Panc1 (cell line): ENCODE results near the gene CDCP1. TPM values are rescaled to one million over a fixed set of nuclear protein-coding genes. Genes with fewer than 3 reads are reported as not detected.

Experiments used
- ATAC-seq: fragments of 200-7000 bp; cut with Tn5 transposase; 2 replicates; pipeline ENCODE4 v1.9.1; 2020; ENCODE audit warnings: mild to moderate bottlenecking, moderate library complexity
- BruUV-seq: library from RNA; stranded (reverse); fragments of 400-500 nt; replicated peaks from 2 replicates; lab custom pipeline; 2021; lab: Mats Ljungman, UMichigan
- CTCF ChIA-PET: fragments of 300-600 bp; sonication (Branson Sonifier 250); formaldehyde crosslinking; loops from one replicate; lab custom pipeline; 2022; ENCODE audit warnings: antibody characterized with exemption; lab: Charles Lee
- POLR2A ChIA-PET: fragments of 300-600 bp; sonication (Branson Sonifier 250); formaldehyde crosslinking; loops from one replicate; lab custom pipeline; 2022; ENCODE audit warnings: antibody characterized with exemption; lab: Charles Lee
- DNase-seq: peaks from one replicate; pipeline ENCODE4 v3.0.0-alpha.2; 2010; ENCODE audit warnings: low read depth, low spot score
- H3K27ac ChIP-seq: 2 replicates; pipeline ENCODE4 v1.5.1; 2011; ENCODE audit warnings: mild to moderate bottlenecking, low read length, inconsistent platforms
- H3K27me3 ChIP-seq: fragments of 200-500 bp; sonication (Bioruptor generic); 2 replicates; pipeline ENCODE4 v1.6.0; 2014; ENCODE audit warnings: low read length, inconsistent platforms; ENCODE audit not compliant: control insufficient read depth, insufficient read depth
- H3K36me3 ChIP-seq: fragments of 200-500 bp; sonication (Bioruptor generic); 2 replicates; pipeline ENCODE4 v1.5.1; 2014; ENCODE audit warnings: inconsistent platforms, mild to moderate bottlenecking, low read length, moderate library complexity; ENCODE audit not compliant: control insufficient read depth, insufficient read depth
- H3K4me1 ChIP-seq: 2 replicates; pipeline ENCODE4 v1.5.1; 2011; ENCODE audit warnings: inconsistent platforms, mild to moderate bottlenecking, low read length, moderate library complexity; ENCODE audit not compliant: control insufficient read depth, insufficient read depth
- H3K4me3 ChIP-seq, 2 experiments: 2 replicates each; pipeline ENCODE4 v1.5.1; 2011 to 2012; ENCODE audit warnings: low read depth in 2 of 2, low read length in 2 of 2, mild to moderate bottlenecking in 2 of 2, inconsistent platforms in 1 of 2, moderate library complexity in 1 of 2
- H3K9me3 ChIP-seq: fragments of 200-500 bp; sonication (Bioruptor generic); 2 replicates; pipeline ENCODE4 v1.5.1; 2014; ENCODE audit warnings: low read depth, mild to moderate bottlenecking, inconsistent platforms, low read length, moderate library complexity; ENCODE audit not compliant: control insufficient read depth, insufficient read depth
- CTCF ChIP-seq: fragments of 450-650 bp; IDR thresholded peaks from 2 replicates; pipeline ENCODE4 v1.5.1; 2017; ENCODE audit warnings: mild to moderate bottlenecking
- POLR2AphosphoS5 ChIP-seq: IDR thresholded peaks from 2 replicates; pipeline ENCODE4 v1.6.1; 2012; ENCODE audit warnings: mild to moderate bottlenecking, low read depth, low read length, moderate library complexity
- SIN3A ChIP-seq: IDR thresholded peaks from 2 replicates; pipeline ENCODE4 v1.6.1; 2012; ENCODE audit warnings: low read depth, mild to moderate bottlenecking, low read length, moderate library complexity, borderline replicate concordance; ENCODE audit not compliant: insufficient read depth
- TCF7L2 ChIP-seq: IDR thresholded peaks from 2 replicates; pipeline ENCODE4 v1.6.1; 2011; ENCODE audit warnings: mild to moderate bottlenecking, low read depth, low read length, inconsistent platforms
- in situ Hi-C: cut with HindIII; loops from 2 replicates; pipeline ENCODE4 v1.10.0; 2016; ENCODE audit warnings: low sequenced_read_pairs, low pct_unique_long_range_greater_than_20kb
- intact Hi-C: fragments of 100-400 bp; cut with micrococcal nuclease; formaldehyde crosslinking; loops from one replicate; pipeline ENCODE4 v1.10.0; 2022; ENCODE audit not compliant: unreplicated experiment
- total RNA-seq: library from RNA; stranded (reverse); gene quantifications from one replicate; pipeline ENCODE4 v1.2.1, GENCODE V29; 2021; ENCODE audit not compliant: unreplicated experiment
- TF ChIP-seq, protein P1 (sequence below), 2 experiments: IDR thresholded peaks; 2 replicates each; pipeline ENCODE4 v1.6.1; 2011 to 2012; ENCODE audit warnings: low read depth in 2 of 2, control low read depth in 1 of 2, low read length in 1 of 2, mild to moderate bottlenecking in 1 of 2, moderate library complexity in 1 of 2; ENCODE audit not compliant: insufficient read depth in 1 of 2

Gene CDCP1
- total RNA-seq, 1 experiment from 2014 or later = 47.8 TPM

DNA sequence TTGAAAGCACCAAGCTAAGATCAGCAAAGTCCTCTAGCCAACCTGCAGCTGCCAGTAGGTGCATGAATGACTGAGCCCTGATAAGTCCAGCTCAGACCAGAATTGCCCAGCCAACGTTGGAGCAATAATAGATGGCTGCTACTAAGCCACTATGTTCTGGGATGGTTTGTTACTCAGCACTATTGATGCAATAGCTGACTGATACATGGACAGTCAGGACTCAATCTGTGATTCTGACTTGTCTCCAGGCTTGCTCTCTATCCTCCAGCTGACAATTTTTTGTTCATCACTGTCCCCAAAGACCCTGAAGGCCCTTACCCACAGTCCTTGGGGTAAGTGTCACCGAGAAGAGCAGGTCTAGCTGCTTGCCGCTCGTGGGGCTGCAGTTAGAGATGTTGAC is 55.3 kb downstream of the CDCP1 start:
- ChIA-PET CTCF (no interaction called here), POLR2A (no interaction called here)
- ATAC-seq (no peak), DNase-seq (no peak)
- BruUV-seq = no TSS peak
- TF ChIP-seq TCF7L2 (no peak), POLR2AphosphoS5 (no peak), SIN3A (no peak), CTCF (no peak)
- TF ChIP-seq, protein P1, sequence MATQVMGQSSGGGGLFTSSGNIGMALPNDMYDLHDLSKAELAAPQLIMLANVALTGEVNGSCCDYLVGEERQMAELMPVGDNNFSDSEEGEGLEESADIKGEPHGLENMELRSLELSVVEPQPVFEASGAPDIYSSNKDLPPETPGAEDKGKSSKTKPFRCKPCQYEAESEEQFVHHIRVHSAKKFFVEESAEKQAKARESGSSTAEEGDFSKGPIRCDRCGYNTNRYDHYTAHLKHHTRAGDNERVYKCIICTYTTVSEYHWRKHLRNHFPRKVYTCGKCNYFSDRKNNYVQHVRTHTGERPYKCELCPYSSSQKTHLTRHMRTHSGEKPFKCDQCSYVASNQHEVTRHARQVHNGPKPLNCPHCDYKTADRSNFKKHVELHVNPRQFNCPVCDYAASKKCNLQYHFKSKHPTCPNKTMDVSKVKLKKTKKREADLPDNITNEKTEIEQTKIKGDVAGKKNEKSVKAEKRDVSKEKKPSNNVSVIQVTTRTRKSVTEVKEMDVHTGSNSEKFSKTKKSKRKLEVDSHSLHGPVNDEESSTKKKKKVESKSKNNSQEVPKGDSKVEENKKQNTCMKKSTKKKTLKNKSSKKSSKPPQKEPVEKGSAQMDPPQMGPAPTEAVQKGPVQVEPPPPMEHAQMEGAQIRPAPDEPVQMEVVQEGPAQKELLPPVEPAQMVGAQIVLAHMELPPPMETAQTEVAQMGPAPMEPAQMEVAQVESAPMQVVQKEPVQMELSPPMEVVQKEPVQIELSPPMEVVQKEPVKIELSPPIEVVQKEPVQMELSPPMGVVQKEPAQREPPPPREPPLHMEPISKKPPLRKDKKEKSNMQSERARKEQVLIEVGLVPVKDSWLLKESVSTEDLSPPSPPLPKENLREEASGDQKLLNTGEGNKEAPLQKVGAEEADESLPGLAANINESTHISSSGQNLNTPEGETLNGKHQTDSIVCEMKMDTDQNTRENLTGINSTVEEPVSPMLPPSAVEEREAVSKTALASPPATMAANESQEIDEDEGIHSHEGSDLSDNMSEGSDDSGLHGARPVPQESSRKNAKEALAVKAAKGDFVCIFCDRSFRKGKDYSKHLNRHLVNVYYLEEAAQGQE (IDR thresholded peaks at IDR 0.05; ENCODE audit: insufficient read depth in 1 of 2, low read depth in 2 of 2, low read length in 1 of 2) = no peak
- Histone ChIP-seq H3K27ac (no peak overlapping the region), H3K27me3 (no peaks in the 10 kb centered on the region), H3K36me3 (no peaks in the 10 kb centered on the region), H3K4me1 (no peaks in the 10 kb centered on the region), H3K9me3 (no peaks in the 10 kb centered on the region), H3K4me3 (no peak overlapping the region)
- intact Hi-C loops (no loop called here), in situ Hi-C loops (no loop called here)

DNA sequence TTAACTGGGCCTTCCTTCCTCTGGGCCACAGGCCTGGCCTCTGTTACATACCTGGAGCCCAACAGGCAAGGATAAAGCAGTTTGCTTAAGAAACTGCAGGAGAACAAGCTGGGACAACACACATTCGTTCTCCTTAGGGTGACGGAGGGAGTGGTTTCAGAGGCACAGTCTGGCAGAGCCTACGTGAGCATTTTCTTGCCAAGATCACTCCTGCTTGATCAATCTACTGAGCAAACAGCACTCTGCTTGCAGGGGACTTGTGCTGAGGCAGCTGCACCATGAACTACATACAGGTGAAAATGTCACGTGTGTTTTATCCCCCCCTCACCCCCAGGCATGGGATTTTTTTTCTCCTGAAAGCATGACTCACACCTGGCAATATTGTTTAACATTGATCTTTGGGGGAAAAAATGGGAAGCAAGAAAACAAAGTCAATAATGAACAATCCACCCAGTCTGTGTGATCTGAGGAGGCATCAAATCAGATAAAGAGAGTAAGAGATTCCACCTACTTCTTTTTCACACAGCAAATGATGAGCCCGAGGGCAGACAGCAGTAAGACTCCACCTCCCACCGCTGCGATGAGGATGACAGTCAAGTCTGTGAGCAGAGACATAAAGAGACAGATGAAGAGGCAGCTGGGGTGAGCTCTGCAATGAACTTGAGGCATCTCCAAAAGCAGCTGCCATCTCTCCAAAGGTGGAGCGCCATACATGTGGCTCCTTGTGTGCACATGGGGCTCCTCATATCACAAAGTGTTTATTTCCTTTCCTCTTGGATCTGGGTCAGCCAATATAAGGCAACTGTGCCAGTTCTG is 57.4 kb downstream of the CDCP1 start:
- POLR2A ChIA-PET = no interaction called here
- Histone ChIP-seq H3K27me3 (no peaks in the 10 kb centered on the region), H3K4me3 (no peak overlapping the region), H3K4me1 (no peaks in the 10 kb centered on the region), H3K36me3 (no peaks in the 10 kb centered on the region), H3K9me3 (no peaks in the 10 kb centered on the region), H3K27ac (no peak overlapping the region)
- DNase-seq (no peak), ATAC-seq (no peak)
- BruUV-seq = no TSS peak
- TF ChIP-seq TCF7L2 (no peak), SIN3A (no peak), CTCF (no peak), POLR2AphosphoS5 (no peak)
- TF ChIP-seq, protein P1 (IDR thresholded peaks at IDR 0.05; ENCODE audit: insufficient read depth in 1 of 2, low read depth in 2 of 2, low read length in 1 of 2) = no peak
- CTCF ChIA-PET = interaction anchor here (0.6 kb wide), 1 partner anchor 24 kb away, joined by 4 read pairs; no protein-coding TSS in a partner anchor
- intact Hi-C loops (no loop called here), in situ Hi-C loops (no loop called here)
